AML-193 (cell line): Measurements from ENCODE around the gene EXOC6B.
A peak's percentile ranks its signal among the peaks of the same experiment; 100 is the strongest.
"Not testable (repeated sequence)": the region's sequence is repeated elsewhere in the genome, so short reads cannot be mapped to it uniquely, and the experiment has no call there.

ENCODE experiments used
- DNase-seq, 2 experiments: peaks; one replicate each; lab custom pipeline; 2025; lab: John Stamatoyannopoulos, UW

Gene EXOC6B

GRCh38 chr2:72678024-72678423, 147.8 kb downstream of the EXOC6B start:
- DNase-seq: no peak

GRCh38 chr2:72676341-72677025, 149.3 kb downstream of the EXOC6B start:
- DNase-seq: no peak

GRCh38 chr2:72674982-72675915, 150.6 kb downstream of the EXOC6B start:
- no peak for DNase-seq

GRCh38 chr2:72673279-72673678, 152.6 kb downstream of the EXOC6B start:
- DNase-seq: no peak

GRCh38 chr2:72669121-72669520, 156.7 kb downstream of the EXOC6B start:
- no peak for DNase-seq

GRCh38 chr2:72668647-72669046, 157.2 kb downstream of the EXOC6B start:
- DNase-seq: no peak

GRCh38 chr2:72665448-72665847, 160.4 kb downstream of the EXOC6B start:
- no peak for DNase-seq

- no peak for DNase-seq
These were observed 163.8 kb downstream of the EXOC6B start for GRCh38 chr2:72661985-72662384.

- DNase-seq: no peak
These were observed 176.0 kb downstream of the EXOC6B start for GRCh38 chr2:72649810-72650209.

GRCh38 chr2:72641221-72641620, 184.6 kb downstream of the EXOC6B start:
- DNase-seq: not testable (repeated sequence)

- DNase-seq: no peak
These were observed 187.1 kb downstream of the EXOC6B start for GRCh38 chr2:72638600-72639211.

- DNase-seq: no peak
These were observed 189.6 kb downstream of the EXOC6B start for GRCh38 chr2:72636210-72636609.

GRCh38 chr2:72630767-72631166, 195.1 kb downstream of the EXOC6B start:
- no peak for DNase-seq

GRCh38 chr2:72629062-72629461, 196.8 kb downstream of the EXOC6B start:
- no peak for DNase-seq

GRCh38 chr2:72627083-72627482, 198.8 kb downstream of the EXOC6B start:
- DNase-seq: no peak

- DNase-seq: no peak
These were observed 200.5 kb downstream of the EXOC6B start for GRCh38 chr2:72625366-72625765.

- DNase-seq: no peak
These were observed 202.4 kb downstream of the EXOC6B start for GRCh38 chr2:72623481-72623880.

- DNase-seq: no peak
These were observed 206.2 kb downstream of the EXOC6B start for GRCh38 chr2:72619626-72620025.

GRCh38 chr2:72613931-72614330, 211.9 kb downstream of the EXOC6B start:
- no peak for DNase-seq

GRCh38 chr2:72612614-72613160, 213.1 kb downstream of the EXOC6B start:
- no peak for DNase-seq

- DNase-seq: no peak
These were observed 218.6 kb downstream of the EXOC6B start for GRCh38 chr2:72607189-72607588.

GRCh38 chr2:72605836-72606442, 219.9 kb downstream of the EXOC6B start:
- DNase-seq: peak; percentile 33 to 41
